Right lobe of liver (tissue), 4 donors: ENCODE data around the gene CORO6.

ENCODE experiments used
- CTCF ChIP-seq, 4 donors: fragments of 200-600 bp in 3 of 4; fragments of 450-650 bp in 1 of 4; IDR thresholded peaks; one replicate each; pipeline versions ENCODE4 v1.5.1 to v1.8.0; 2016 to 2022; ENCODE audit warnings: antibody characterized with exemption in 4 of 4, mild to moderate bottlenecking in 2 of 4
- POLR2A ChIP-seq: fragments of 450-650 bp; IDR thresholded peaks from one replicate; pipeline ENCODE4 v1.6.1; 2017; ENCODE audit warnings: antibody characterized with exemption, mild to moderate bottlenecking
- donor health status: DM: no; HTN: no; CAD: no.
- donor health status: DM: no; HTN: no; CAD: no.
- donor health status: DM: no; HTN: yes; CAD: no.

- no peak for TF ChIP-seq CTCF (IDR thresholded peaks at IDR 0.05)
- no peak for TF ChIP-seq POLR2A
Measured at GRCh38 chr17:29629839-29630238, 7.1 kb upstream of the CORO6 start.
